Nephron (organoid): ENCODE results near the gene CLK1.

Source experiments
- H3K27ac Mint-ChIP-seq, 3 experiments: 2 replicates each; pipeline ENCODE4 v1.8.0; 2020; ENCODE audit warnings: mixed read lengths in 3 of 3, mild to moderate bottlenecking in 2 of 3, moderate library complexity in 1 of 3
- H3K27me3 Mint-ChIP-seq: 2 replicates; pipeline ENCODE4 v1.8.0; 2021; ENCODE audit warnings: low read depth, mild to moderate bottlenecking, moderate library complexity, mixed read lengths
- H3K36me3 Mint-ChIP-seq: 2 replicates; pipeline ENCODE4 v1.8.0; 2020; ENCODE audit warnings: low read depth, mixed read lengths
- H3K4me1 Mint-ChIP-seq: 2 replicates; pipeline ENCODE4 v1.8.0; 2020; ENCODE audit warnings: mixed read lengths
- H3K4me3 Mint-ChIP-seq, 3 experiments: 2 replicates each; pipeline ENCODE4 v1.8.0; 2020; ENCODE audit warnings: mild to moderate bottlenecking in 3 of 3, mixed read lengths in 3 of 3, moderate library complexity in 2 of 3
- H3K9me3 Mint-ChIP-seq: 2 replicates; pipeline ENCODE4 v1.8.0; 2020; ENCODE audit warnings: mixed read lengths
- CTCF ChIP-seq, 3 experiments: fragments of 200-600 bp; sonication (generic); IDR thresholded peaks; one replicate each; pipeline ENCODE4 v1.5.0; 2021; ENCODE audit warnings: antibody characterized with exemption in 3 of 3; ENCODE audit not compliant: unreplicated experiment in 3 of 3

Gene CLK1

DNA sequence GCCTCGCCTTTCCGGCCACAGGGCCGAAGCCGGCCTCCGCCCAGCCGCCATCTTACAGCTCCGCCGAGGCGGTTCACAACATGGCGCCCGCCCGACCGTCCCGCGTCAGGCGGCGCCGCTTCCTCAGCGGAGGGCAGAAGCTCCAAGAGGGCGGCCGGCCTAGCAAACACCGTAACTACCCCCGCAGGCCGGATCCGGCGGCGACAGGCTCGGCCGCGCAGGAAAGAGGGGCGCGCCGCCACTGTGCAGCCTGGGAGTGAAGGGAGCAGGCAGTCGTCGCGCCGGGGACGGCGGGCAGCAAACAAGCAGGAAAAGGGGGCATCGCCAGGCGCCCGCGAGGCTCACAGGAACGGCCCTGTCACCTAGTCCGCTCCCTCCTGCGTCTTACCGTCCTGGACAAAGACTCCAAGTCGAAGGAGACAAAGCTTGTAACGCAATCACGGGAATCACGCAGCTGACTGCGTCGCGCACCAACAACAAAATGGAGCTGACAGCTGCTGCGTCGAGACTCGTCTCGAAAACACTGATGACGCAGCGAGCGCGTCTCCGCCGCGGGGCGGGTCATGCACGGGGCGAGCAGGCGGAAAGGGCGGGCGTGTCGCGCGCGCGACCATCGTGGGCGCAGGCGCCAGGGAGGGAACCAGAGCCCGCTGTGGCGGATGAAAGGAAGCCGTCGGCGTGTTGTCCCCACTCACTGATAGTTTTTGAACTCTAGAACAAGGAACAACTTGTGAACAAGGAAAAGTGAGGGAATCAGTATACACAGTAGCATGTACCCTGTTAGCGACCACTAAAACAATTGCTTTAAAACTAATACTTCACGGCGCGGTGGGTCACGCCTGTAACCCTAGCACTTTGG lies at the start of gene CLK1:
TSS of gene CLK1 (minus strand) at position 483 of the 859 bp plus-strand sequence. CDS start 2,796 bp downstream, outside the sequence.
- Mint-ChIP-seq H3K4me1 (peaks cover 46% of the 10 kb centered on the region), H3K36me3 (peaks cover 28% of the 10 kb centered on the region), H3K9me3 (peaks cover 3% of the 10 kb centered on the region), H3K4me3 (peak within 1 kb of the TSS; percentile 92 to 100 (median 99)), H3K27me3 (no peaks in the 10 kb centered on the region), H3K27ac (peak within 1 kb of the TSS; percentile 99 to 100 (median 100))
- TF ChIP-seq CTCF (IDR thresholded peaks at IDR 0.05; ENCODE audit: unreplicated experiment in 3 of 3), result no peak

- no peak for TF ChIP-seq CTCF (IDR thresholded peaks at IDR 0.05; ENCODE audit: unreplicated experiment in 3 of 3)
- no peaks in the 10 kb centered on the region for H3K4me1 Mint-ChIP-seq
- H3K36me3 Mint-ChIP-seq, result peaks cover 46% of the 10 kb centered on the region
- no peaks in the 10 kb centered on the region for H3K9me3 Mint-ChIP-seq
- no peak overlapping the region for H3K27ac Mint-ChIP-seq
- H3K27me3 Mint-ChIP-seq, result no peaks in the 10 kb centered on the region
- H3K4me3 Mint-ChIP-seq, result no peak overlapping the region
Observed at GRCh38 chr2:200913654-200914053, 49.2 kb upstream of the CLK1 start.

GRCh38 chr2:200909958-200910357 lies 45.5 kb upstream of the CLK1 start:
- no peak overlapping the region for H3K27ac Mint-ChIP-seq
- H3K27me3 Mint-ChIP-seq, result no peaks in the 10 kb centered on the region
- TF ChIP-seq CTCF (IDR thresholded peaks at IDR 0.05; ENCODE audit: unreplicated experiment in 3 of 3), result no peak
- H3K4me3 Mint-ChIP-seq, result no peak overlapping the region
- H3K4me1 Mint-ChIP-seq, result no peaks in the 10 kb centered on the region
- no peaks in the 10 kb centered on the region for H3K9me3 Mint-ChIP-seq
- peaks cover 38% of the 10 kb centered on the region for H3K36me3 Mint-ChIP-seq

DNA sequence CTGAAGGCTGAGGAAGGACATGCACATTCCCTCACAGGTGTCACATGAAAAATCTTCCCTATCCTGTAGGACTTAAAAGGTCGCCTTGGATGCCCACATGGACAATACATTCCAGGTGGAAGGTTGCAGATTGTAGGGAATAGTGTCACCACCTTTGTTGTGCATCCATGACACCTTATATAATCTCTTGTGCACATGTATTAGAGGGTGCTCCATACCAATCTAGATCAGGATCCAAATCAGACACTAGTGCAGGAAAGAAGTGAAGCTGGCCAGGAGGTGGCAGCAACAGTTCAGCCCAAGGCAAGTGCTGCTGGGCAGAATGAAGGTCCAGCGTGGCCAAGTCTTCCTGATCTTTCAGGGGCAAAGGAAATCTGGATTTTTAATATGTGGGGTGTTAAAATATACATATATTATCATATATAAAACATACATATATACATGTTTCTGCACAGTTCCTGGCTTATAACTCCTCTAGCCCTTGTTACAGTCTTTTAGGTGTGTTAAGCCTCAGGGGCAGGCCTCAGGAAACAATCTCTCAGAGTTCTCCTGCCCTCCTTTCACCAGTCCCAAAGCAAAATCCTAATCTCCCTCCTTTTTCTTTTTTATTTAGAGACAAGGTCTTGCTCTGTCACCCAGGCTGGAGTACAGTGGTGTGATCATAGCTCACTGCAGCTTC lies 41.3 kb upstream of the CLK1 start:
- TF ChIP-seq CTCF (IDR thresholded peaks at IDR 0.05; ENCODE audit: unreplicated experiment in 3 of 3), result peak; percentile 62 to 75 (median 65)
- H3K27ac Mint-ChIP-seq, result no peak overlapping the region
- peaks cover 36% of the 10 kb centered on the region for H3K36me3 Mint-ChIP-seq
- H3K4me3 Mint-ChIP-seq, result no peak overlapping the region
- H3K27me3 Mint-ChIP-seq, result no peaks in the 10 kb centered on the region
- no peaks in the 10 kb centered on the region for H3K4me1 Mint-ChIP-seq
- no peaks in the 10 kb centered on the region for H3K9me3 Mint-ChIP-seq

- H3K9me3 Mint-ChIP-seq, result no peaks in the 10 kb centered on the region
- no peaks in the 10 kb centered on the region for H3K4me1 Mint-ChIP-seq
- H3K4me3 Mint-ChIP-seq, result no peak overlapping the region
- peak; percentile 69 to 80 (median 75) for TF ChIP-seq CTCF (IDR thresholded peaks at IDR 0.05; ENCODE audit: unreplicated experiment in 3 of 3)
- no peaks in the 10 kb centered on the region for H3K27me3 Mint-ChIP-seq
- H3K27ac Mint-ChIP-seq, result no peak overlapping the region
- H3K36me3 Mint-ChIP-seq, result peaks cover 55% of the 10 kb centered on the region
Observed at GRCh38 chr2:200901459-200902072, 37.1 kb upstream of the CLK1 start.
